Caco-2 (cell line): Measurements from ENCODE around the gene ATG10. TPM values are rescaled to one million over a fixed set of nuclear protein-coding genes. Genes with fewer than 3 reads are reported as not detected.
"Not testable (repeated sequence)": the region's sequence is repeated elsewhere in the genome, so short reads cannot be mapped to it uniquely, and the experiment has no call there.

Experiments used
- BruUV-seq: library from RNA; stranded (reverse); fragments of 400-500 nt; replicated peaks from 2 replicates; lab custom pipeline; 2021; lab: Mats Ljungman, UMichigan
- CTCF ChIA-PET: fragments of 300-600 bp; sonication (Branson Sonifier 250); formaldehyde crosslinking; loops from one replicate; lab custom pipeline; 2022; ENCODE audit warnings: antibody characterized with exemption; lab: Charles Lee
- POLR2A ChIA-PET: fragments of 300-600 bp; sonication (Branson Sonifier 250); formaldehyde crosslinking; loops from one replicate; lab custom pipeline; 2022; ENCODE audit warnings: antibody characterized with exemption; lab: Charles Lee
- DNase-seq, 2 experiments: peaks; one replicate each; pipeline versions ENCODE4 v3.0.0 to v3.0.0-alpha.2; 2020 to 2022
- H3K27me3 ChIP-seq: replicated peaks from 2 replicates; pipeline ENCODE4 v1.6.0; 2011; ENCODE audit warnings: low read length; ENCODE audit not compliant: control insufficient read depth, insufficient read depth
- H3K36me3 ChIP-seq: 2 replicates; pipeline ENCODE4 v1.5.1; 2011; ENCODE audit warnings: low read length; ENCODE audit not compliant: control insufficient read depth, insufficient read depth
- H3K4me1 ChIP-seq: fragments of 250-450 bp; sonication (Bioruptor Pico); 2 replicates; pipeline ENCODE4 v1.5.1; 2020; ENCODE audit warnings: mild to moderate bottlenecking
- H3K4me3 ChIP-seq: 2 replicates; pipeline ENCODE4 v1.5.1; 2011; ENCODE audit warnings: low read depth, mild to moderate bottlenecking, control low read depth, low read length
- H3K9me3 ChIP-seq: fragments of 250-450 bp; sonication (Bioruptor Pico); 2 replicates; pipeline ENCODE4 v1.5.1; 2020; ENCODE audit warnings: mild to moderate bottlenecking, moderate library complexity
- H3K27ac Mint-ChIP-seq: one replicate; pipeline ENCODE4 v1.8.0; 2022; ENCODE audit warnings: mixed read lengths; ENCODE audit not compliant: unreplicated experiment
- H3K27me3 Mint-ChIP-seq: one replicate; pipeline ENCODE4 v1.8.0; 2022; ENCODE audit warnings: mixed read lengths; ENCODE audit not compliant: insufficient read depth, unreplicated experiment
- H3K36me3 Mint-ChIP-seq: one replicate; pipeline ENCODE4 v1.8.0; 2022; ENCODE audit warnings: mild to moderate bottlenecking, mixed read lengths; ENCODE audit not compliant: insufficient read depth, unreplicated experiment
- H3K4me1 Mint-ChIP-seq: one replicate; pipeline ENCODE4 v1.8.0; 2022; ENCODE audit warnings: low read depth, mixed read lengths; ENCODE audit not compliant: unreplicated experiment
- H3K4me3 Mint-ChIP-seq: one replicate; pipeline ENCODE4 v1.8.0; 2022; ENCODE audit warnings: mild to moderate bottlenecking, moderate library complexity, mixed read lengths; ENCODE audit not compliant: unreplicated experiment
- H3K9me3 Mint-ChIP-seq: one replicate; pipeline ENCODE4 v1.8.0; 2022; ENCODE audit warnings: mixed read lengths; ENCODE audit not compliant: unreplicated experiment
- CTCF ChIP-seq, 2 experiments: fragments of 200-600 bp in 1 of 2; IDR thresholded peaks; 1 replicate in 1 of 2; 2 replicates in 1 of 2; pipeline versions ENCODE4 v1.5.1 to v1.8.0; 2011 to 2022; ENCODE audit warnings: antibody characterized with exemption in 1 of 2, control low read depth in 1 of 2, inconsistent platforms in 1 of 2, low read depth in 1 of 2, low read length in 1 of 2, mild to moderate bottlenecking in 1 of 2, moderate library complexity in 1 of 2; ENCODE audit not compliant: insufficient read depth in 1 of 2, severe bottlenecking in 1 of 2, unreplicated experiment in 1 of 2
- intact Hi-C: fragments of 100-400 bp; cut with micrococcal nuclease; formaldehyde crosslinking; loops from one replicate; pipeline ENCODE4 v1.10.0; 2022; ENCODE audit not compliant: unreplicated experiment
- total RNA-seq: library from RNA; stranded (reverse); gene quantifications from 2 replicates; pipeline ENCODE4 v1.2.3, GENCODE V29; 2022

The ATG10 gene
- total RNA-seq, 1 experiment from 2014 or later: 5.8 TPM

- H3K9me3 ChIP-seq: no peaks in the 10 kb centered on the region
Measured at GRCh38 chr5:82031220-82032119, 59.6 kb downstream of the ATG10 start.

GRCh38 chr5:82042894-82043293 lies 71.1 kb downstream of the ATG10 start:
- BruUV-seq, H3K27ac Mint-ChIP-seq, CTCF ChIA-PET, POLR2A ChIA-PET, H3K27me3 ChIP-seq, H3K4me1 ChIP-seq, H3K27me3 Mint-ChIP-seq, intact Hi-C loops, H3K36me3 ChIP-seq, H3K4me3 Mint-ChIP-seq, H3K4me3 ChIP-seq, H3K36me3 Mint-ChIP-seq, DNase-seq, H3K4me1 Mint-ChIP-seq: not testable (repeated sequence)
- H3K9me3 Mint-ChIP-seq: peaks cover 31% of the 10 kb centered on the region
- peaks cover 14% of the 10 kb centered on the region; the same call in 1 of the 2 replicates for H3K9me3 ChIP-seq

More at GRCh38 chr5:82031220-82032119, 59.6 kb downstream of the ATG10 start:
- Mint-ChIP-seq H3K4me3 (no peak overlapping the region), H3K27ac (no peak overlapping the region), H3K27me3 (no peaks in the 10 kb centered on the region), H3K4me1 (no peaks in the 10 kb centered on the region), H3K9me3 (no peaks in the 10 kb centered on the region), H3K36me3 (no peaks in the 10 kb centered on the region)
- ChIA-PET POLR2A (no interaction called here), CTCF (no interaction called here)
- H3K4me3 ChIP-seq: no peak overlapping the region
- H3K36me3 ChIP-seq: no peaks in the 10 kb centered on the region
- no peak for DNase-seq
- intact Hi-C loops: no loop called here
- H3K4me1 ChIP-seq: no peaks in the 10 kb centered on the region
- no peaks in the 10 kb centered on the region for H3K27me3 ChIP-seq
- TF ChIP-seq CTCF (IDR thresholded peaks at IDR 0.05; ENCODE audit: insufficient read depth in 1 of 2, low read depth in 1 of 2, low read length in 1 of 2, severe bottlenecking in 1 of 2, unreplicated experiment in 1 of 2): no peak
- BruUV-seq: no TSS peak

- Histone ChIP-seq H3K36me3 (no peaks in the 10 kb centered on the region; the same call in 1 of the 2 replicates), H3K4me1 (no peaks in the 10 kb centered on the region), H3K27me3 (no peaks in the 10 kb centered on the region), H3K9me3 (peaks cover 12% of the 10 kb centered on the region; the same call in 1 of the 2 replicates), H3K4me3 (no peak overlapping the region)
- H3K4me3 Mint-ChIP-seq: no peak overlapping the region
- CTCF ChIA-PET: no interaction called here
- TF ChIP-seq CTCF (IDR thresholded peaks at IDR 0.05; ENCODE audit: insufficient read depth in 1 of 2, low read depth in 1 of 2, low read length in 1 of 2, severe bottlenecking in 1 of 2, unreplicated experiment in 1 of 2): no peak
- H3K4me1 Mint-ChIP-seq: no peaks in the 10 kb centered on the region
- no TSS peak for BruUV-seq
- intact Hi-C loops: no loop called here
- POLR2A ChIA-PET: no interaction called here
- H3K36me3 Mint-ChIP-seq: no peaks in the 10 kb centered on the region
- H3K27me3 Mint-ChIP-seq: no peaks in the 10 kb centered on the region
- H3K27ac Mint-ChIP-seq: no peak overlapping the region
- H3K9me3 Mint-ChIP-seq: peaks cover 22% of the 10 kb centered on the region
- DNase-seq: no peak
Measured at GRCh38 chr5:82044010-82044409, 72.2 kb downstream of the ATG10 start.
